ENCODE results near the gene POF1B.

POF1B gene

DNA sequence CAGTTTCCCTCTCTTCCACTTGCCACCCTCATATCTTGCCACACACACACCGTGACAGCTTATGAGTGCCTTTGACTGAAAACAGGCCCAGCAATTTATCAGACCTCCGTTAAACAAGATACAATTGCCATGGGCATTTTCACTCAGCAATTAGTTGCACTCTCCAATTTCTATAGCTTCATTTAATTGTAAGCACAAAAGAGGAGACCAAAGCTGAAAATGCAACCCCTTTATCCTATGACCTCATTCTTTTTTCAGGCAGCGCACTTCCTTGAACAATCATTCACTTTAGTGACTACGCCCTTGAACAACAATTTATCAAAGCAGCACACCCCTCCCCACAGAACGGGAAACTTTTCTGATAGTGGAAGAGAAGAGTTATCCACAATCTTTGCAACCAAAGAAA, 4.1 kb downstream of the POF1B start:
- DNase-seq (ENCODE audit: low read depth in 1 of 2, low spot score in 1 of 2): no peak
- no peak overlapping the region for H3K27ac ChIP-seq (replicated peaks)
- TF ChIP-seq, protein P1, sequence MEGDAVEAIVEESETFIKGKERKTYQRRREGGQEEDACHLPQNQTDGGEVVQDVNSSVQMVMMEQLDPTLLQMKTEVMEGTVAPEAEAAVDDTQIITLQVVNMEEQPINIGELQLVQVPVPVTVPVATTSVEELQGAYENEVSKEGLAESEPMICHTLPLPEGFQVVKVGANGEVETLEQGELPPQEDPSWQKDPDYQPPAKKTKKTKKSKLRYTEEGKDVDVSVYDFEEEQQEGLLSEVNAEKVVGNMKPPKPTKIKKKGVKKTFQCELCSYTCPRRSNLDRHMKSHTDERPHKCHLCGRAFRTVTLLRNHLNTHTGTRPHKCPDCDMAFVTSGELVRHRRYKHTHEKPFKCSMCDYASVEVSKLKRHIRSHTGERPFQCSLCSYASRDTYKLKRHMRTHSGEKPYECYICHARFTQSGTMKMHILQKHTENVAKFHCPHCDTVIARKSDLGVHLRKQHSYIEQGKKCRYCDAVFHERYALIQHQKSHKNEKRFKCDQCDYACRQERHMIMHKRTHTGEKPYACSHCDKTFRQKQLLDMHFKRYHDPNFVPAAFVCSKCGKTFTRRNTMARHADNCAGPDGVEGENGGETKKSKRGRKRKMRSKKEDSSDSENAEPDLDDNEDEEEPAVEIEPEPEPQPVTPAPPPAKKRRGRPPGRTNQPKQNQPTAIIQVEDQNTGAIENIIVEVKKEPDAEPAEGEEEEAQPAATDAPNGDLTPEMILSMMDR (IDR thresholded peaks at IDR 0.05; ENCODE audit: insufficient read depth, low read length): no peak
- no peak for TF ChIP-seq POLR2AphosphoS5 (IDR thresholded peaks at IDR 0.05; ENCODE audit: low read depth)
- TF ChIP-seq, protein P2, sequence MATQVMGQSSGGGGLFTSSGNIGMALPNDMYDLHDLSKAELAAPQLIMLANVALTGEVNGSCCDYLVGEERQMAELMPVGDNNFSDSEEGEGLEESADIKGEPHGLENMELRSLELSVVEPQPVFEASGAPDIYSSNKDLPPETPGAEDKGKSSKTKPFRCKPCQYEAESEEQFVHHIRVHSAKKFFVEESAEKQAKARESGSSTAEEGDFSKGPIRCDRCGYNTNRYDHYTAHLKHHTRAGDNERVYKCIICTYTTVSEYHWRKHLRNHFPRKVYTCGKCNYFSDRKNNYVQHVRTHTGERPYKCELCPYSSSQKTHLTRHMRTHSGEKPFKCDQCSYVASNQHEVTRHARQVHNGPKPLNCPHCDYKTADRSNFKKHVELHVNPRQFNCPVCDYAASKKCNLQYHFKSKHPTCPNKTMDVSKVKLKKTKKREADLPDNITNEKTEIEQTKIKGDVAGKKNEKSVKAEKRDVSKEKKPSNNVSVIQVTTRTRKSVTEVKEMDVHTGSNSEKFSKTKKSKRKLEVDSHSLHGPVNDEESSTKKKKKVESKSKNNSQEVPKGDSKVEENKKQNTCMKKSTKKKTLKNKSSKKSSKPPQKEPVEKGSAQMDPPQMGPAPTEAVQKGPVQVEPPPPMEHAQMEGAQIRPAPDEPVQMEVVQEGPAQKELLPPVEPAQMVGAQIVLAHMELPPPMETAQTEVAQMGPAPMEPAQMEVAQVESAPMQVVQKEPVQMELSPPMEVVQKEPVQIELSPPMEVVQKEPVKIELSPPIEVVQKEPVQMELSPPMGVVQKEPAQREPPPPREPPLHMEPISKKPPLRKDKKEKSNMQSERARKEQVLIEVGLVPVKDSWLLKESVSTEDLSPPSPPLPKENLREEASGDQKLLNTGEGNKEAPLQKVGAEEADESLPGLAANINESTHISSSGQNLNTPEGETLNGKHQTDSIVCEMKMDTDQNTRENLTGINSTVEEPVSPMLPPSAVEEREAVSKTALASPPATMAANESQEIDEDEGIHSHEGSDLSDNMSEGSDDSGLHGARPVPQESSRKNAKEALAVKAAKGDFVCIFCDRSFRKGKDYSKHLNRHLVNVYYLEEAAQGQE (IDR thresholded peaks at IDR 0.05; ENCODE audit: insufficient replicate concordance, low read depth): no peak
- no peak for TF ChIP-seq GABPA (IDR thresholded peaks at IDR 0.05; ENCODE audit: low read depth)
- no peak for TF ChIP-seq SPI1 (IDR thresholded peaks at IDR 0.05; ENCODE audit: borderline replicate concordance, low read depth)
- H3K27me3 ChIP-seq (ENCODE audit: insufficient read depth, poor library complexity, severe bottlenecking): no peaks in the 10 kb centered on the region
- no peak overlapping the region for H3K4me3 ChIP-seq (replicated peaks; ENCODE audit: insufficient read depth, low read length)

DNA sequence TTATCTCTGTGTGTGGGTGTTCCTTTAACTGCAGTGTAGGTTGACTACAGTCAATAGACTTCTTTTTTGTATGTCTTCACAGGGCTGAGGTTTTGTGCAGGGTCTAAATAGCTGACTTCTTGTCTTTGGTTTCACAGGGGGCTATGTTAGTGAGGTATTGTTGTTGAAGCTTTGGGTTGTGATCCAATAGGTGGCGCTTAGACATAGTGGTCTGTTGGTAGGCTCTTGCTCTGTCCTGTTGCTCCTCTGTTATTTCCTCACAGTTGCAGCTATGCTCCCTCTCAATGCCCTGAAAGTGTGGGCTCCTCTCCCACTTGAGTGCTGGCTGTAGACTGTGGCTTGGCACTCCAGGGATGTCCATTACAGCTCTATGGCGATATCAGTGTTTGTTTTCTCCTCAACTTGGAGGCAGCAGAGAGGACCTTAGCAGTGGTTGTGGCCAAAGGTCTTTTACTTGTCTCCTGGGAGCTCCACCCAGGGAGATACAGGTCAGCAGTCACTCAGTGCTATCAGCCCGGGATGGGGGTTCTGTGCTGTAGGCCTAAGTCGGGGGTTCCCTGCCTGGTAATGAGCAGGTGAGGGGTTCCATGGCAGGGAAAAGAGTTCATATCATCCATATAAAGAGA, 14.0 kb downstream of the POF1B start:
- no peaks in the 10 kb centered on the region for H3K27me3 ChIP-seq (ENCODE audit: insufficient read depth, poor library complexity, severe bottlenecking)
- no peak overlapping the region for H3K4me3 ChIP-seq (replicated peaks; ENCODE audit: insufficient read depth, low read length)
- DNase-seq (ENCODE audit: low read depth in 1 of 2, low spot score in 1 of 2): no peak
- no peak overlapping the region for H3K27ac ChIP-seq (replicated peaks)
- no peak for TF ChIP-seq POLR2AphosphoS5 (IDR thresholded peaks at IDR 0.05; ENCODE audit: low read depth)
- no peak for TF ChIP-seq SPI1 (IDR thresholded peaks at IDR 0.05; ENCODE audit: borderline replicate concordance, low read depth)
- TF ChIP-seq, protein P2 (IDR thresholded peaks at IDR 0.05; ENCODE audit: insufficient replicate concordance, low read depth): no peak
- TF ChIP-seq, protein P1 (IDR thresholded peaks at IDR 0.05; ENCODE audit: insufficient read depth, low read length): no peak
- no peak for TF ChIP-seq GABPA (IDR thresholded peaks at IDR 0.05; ENCODE audit: low read depth)

DNA sequence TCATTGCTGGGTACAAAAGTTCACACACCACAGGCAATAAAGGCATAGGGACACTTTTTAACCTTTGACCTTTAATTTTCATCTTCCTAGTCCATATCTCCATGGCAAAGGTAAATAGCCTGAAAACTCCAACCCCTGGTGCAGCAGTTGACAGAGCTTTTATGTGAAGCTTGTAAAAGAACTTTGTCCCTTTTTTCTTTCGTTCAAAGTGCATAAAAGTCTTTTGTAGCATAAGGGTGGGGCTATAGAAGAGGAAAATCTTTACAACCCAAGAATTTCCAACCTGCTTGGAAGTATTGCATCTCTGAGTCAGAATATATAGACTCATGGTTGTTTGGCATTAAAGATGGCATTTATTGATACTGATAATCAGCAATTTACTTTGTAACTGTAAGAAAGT, 20.4 kb downstream of the POF1B start:
- Histone ChIP-seq H3K27ac (replicated peaks) (no peak overlapping the region), H3K27me3 (ENCODE audit: insufficient read depth, poor library complexity, severe bottlenecking) (no peaks in the 10 kb centered on the region), H3K4me3 (replicated peaks; ENCODE audit: insufficient read depth, low read length) (no peak overlapping the region)
- no peak for DNase-seq (ENCODE audit: low read depth in 1 of 2, low spot score in 1 of 2)
- TF ChIP-seq, protein P2 (IDR thresholded peaks at IDR 0.05; ENCODE audit: insufficient replicate concordance, low read depth): no peak
- TF ChIP-seq, protein P1 (IDR thresholded peaks at IDR 0.05; ENCODE audit: insufficient read depth, low read length): no peak
- no peak for TF ChIP-seq POLR2AphosphoS5 (IDR thresholded peaks at IDR 0.05; ENCODE audit: low read depth)
- TF ChIP-seq GABPA (IDR thresholded peaks at IDR 0.05; ENCODE audit: low read depth): no peak
- TF ChIP-seq SPI1 (IDR thresholded peaks at IDR 0.05; ENCODE audit: borderline replicate concordance, low read depth): no peak

Data from HL-60 (cell line).